GM18498 (cell line): ENCODE data around the gene USP24.

Source experiments
- ATAC-seq: cut with Tn5 transposase; IDR thresholded peaks from one replicate; pipeline ENCODE4 v1.9.1; 2021; ENCODE audit warnings: mild to moderate bottlenecking, moderate library complexity; ENCODE audit not compliant: unreplicated experiment

USP24 gene

DNA sequence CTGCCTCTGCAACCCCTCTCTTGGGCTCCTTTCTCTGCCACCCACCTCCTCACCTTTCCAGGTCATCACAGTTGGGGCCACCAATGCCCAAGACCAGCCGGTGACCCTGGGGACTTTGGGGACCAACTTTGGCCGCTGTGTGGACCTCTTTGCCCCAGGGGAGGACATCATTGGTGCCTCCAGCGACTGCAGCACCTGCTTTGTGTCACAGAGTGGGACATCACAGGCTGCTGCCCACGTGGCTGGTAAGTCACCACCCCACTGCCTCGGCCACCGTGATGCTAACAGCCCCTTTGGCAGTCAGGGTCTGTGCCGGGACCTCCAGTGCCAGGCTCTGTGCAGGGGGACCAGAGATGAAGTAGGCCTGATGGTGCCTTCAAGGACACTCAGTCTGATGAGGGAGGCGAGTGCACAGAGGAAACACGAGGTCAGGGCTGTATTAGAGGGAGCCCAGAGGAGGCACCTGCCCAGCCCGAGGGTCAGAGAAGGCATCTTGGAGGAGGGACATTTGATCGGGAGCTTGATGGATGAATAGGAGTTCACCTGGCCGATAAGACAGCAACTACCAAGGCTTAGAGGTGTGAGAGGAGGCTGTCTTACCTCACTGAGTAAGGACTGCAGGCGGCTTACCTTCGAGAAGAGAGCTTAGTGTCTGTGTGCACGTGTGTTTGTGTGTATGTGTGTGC lies 157.8 kb downstream of the USP24 start:
- ATAC-seq = no peak

GRCh38 chr1:55056632-55056992 lies 158.6 kb downstream of the USP24 start:
- no peak for ATAC-seq

DNA sequence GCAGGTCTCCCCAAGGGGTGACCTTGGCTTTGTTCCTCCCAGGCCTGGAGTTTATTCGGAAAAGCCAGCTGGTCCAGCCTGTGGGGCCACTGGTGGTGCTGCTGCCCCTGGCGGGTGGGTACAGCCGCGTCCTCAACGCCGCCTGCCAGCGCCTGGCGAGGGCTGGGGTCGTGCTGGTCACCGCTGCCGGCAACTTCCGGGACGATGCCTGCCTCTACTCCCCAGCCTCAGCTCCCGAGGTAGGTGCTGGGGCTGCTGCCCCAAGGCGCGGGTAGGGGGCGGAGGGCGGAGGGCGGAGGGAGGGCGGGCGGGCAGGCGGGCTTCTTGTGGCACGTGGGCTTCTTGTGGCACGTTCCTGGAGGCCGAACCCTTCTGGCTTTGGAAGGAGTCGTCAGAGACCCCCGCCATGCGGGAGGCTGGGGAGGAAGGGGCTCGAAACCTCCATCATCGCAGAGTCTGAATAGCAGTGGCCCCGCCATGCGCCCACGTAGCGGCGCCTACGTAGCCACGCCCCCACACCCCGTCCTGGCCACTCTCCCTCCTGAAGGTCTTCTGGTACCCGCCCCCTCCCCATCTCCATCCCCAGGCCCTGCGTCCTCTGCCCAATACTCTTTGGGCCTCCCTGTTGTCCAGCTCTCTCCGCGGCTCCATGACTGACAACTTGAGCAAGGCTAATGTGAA lies 159.1 kb downstream of the USP24 start:
- ATAC-seq = no peak

GRCh38 chr1:55055084-55055882 lies 159.9 kb downstream of the USP24 start:
- no peak for ATAC-seq

DNA sequence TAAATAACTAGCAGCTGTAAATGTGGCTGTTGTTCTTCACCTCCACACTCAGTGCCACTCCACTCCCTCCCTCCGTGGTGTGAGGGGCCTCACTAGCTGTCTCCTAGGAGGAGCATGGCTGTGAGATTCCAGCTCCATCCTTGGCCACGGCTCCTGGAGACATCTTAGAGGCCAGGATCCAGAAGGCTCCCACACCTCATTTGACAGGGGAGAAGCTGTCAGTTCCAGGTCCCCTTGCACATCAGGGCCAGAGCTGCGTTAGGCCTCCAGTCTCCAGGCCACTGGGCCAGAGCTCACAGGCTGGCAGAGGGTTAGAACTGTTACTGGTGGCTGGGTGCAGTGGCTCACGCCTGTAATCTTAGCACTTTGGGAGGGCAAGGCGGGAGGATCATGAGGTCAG lies 160.8 kb downstream of the USP24 start:
- ATAC-seq = no peak

DNA sequence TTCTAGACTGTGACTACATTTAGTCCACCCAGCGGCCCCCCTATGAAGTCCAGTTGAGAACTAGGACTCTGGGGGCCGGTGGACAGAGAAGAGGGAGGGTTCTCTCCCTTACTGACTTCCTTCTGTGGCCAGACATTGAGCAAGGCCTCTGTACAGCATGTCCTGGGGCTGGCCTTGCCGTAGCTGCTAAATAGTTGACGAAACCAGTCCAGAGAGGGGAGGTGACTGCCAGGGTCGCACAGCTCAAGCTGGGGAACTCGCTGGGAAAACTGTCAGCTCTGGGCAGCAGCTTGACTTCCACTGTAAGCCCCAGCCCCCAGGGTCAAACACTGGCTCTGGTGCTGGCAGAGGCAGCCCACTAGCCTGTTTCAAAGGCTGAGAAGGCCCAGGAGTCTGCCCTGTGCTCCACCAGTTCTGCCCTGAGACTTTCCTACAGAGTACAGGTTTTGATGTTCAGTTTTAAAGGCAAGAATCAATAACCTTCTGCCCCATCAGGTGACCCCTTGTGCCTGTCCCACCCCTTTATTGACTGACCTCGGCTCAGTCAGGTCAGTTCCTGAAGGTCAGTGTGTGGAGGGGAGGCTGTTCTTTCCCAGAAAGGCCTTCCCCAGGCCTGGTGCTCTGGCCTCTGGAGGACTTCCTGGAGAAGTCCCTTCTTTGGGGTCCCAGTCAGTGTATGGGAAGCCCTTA lies 161.8 kb downstream of the USP24 start:
- no peak for ATAC-seq

GRCh38 chr1:55052221-55053142 lies 162.7 kb downstream of the USP24 start:
- ATAC-seq = no peak

DNA sequence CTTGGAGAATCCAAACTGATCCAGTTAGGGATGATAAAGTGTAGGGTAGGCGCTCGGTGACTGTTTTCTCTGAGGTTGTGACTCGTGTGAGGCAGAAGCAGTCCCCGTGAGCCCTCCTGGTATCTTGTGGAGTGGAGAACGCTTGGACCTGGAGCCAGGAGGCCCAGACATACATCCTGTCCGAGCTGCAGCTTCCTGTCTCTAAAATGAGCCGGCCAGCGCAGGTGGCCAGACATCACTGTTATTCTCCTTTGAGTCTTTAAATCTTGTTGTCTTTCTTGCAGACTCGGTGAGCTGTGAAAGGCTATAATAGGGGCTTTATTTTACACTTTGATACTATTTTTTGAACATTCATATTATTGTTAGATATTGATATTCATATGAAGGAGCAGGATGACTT lies 163.5 kb downstream of the USP24 start:
- ATAC-seq = no peak

GRCh38 chr1:55051169-55051568 lies 164.0 kb downstream of the USP24 start:
- no peak for ATAC-seq

DNA sequence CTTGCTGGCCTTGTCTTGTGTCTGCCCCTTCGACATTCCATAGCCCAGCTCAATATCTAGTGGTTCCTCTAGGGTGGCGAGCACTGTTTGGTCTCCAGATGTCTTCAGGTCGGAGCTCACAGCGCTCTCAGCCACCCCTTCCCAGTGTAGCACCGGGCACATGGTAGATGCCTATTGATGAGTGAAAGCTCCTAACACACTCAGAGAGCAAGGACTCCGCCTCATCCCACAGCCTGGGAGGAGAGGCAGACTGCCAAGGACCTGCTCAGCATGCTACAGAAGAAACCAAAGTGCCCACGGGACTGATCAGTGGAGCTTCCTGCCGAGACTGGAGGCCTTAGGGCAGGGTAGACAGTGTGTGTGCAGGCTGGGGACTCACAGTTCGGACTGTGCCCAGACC lies 164.9 kb downstream of the USP24 start:
- no peak for ATAC-seq

DNA sequence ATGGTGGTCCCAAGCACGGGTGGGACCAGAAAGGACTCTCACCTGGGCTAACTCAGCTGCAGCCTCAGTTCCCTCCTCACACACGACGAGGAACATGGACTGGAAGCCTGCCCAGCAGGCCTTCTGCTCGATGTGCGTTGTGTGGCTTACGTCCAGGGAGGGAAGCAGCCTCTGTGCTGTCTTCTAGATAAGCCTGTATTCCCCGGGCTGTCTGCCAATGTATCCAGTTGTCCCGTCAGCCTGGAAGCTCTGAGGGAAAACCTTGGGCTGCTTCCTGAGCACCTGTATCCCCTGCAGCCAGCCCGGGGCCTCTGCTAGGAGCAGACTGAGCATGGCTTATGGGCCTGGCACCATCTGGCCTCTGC lies 165.3 kb downstream of the USP24 start:
- ATAC-seq = no peak

- no peak for ATAC-seq
These were observed 165.8 kb downstream of the USP24 start for GRCh38 chr1:55049271-55049913.

DNA sequence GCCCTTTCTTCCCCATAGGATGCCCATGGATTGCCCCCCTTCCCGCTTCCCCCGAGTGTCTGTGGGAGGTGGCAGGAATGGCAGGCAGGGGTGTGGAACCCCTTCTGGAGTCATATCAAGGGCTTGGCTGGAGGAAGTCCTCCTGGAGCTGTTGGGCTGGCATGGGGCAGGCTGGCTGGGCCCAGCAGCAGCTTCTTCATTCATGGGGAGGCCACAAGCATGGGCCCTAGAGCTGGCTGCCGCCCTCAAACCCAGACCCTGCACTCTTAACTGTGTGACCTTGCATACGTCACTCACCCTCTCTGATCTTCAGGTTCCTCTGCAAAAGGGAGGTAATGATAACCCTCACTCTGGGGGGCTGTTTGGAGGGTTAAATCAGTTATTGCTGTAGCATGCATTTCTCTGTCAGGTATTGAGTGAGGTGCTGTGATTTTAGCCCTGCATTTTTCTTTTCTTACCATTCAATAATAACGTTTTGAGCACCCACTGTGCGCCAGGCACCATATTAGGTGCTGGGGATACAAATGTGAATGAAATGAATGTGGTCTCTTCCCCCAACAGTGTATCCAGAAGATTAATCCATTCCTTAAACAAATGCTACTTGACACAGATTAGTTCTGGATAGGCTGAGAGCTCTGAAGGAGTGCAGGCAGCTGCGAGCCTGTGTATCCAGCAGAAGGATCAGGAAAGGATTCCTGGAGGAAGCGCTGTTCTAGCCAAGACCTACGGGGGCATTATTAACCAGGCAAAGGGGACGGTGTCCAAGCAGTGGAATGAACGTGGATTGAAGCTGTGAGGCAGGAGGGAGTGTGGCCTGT lies 166.5 kb downstream of the USP24 start:
- ATAC-seq = no peak

GRCh38 chr1:55047611-55048010 lies 167.6 kb downstream of the USP24 start:
- no peak for ATAC-seq

GRCh38 chr1:55046871-55047270 lies 168.3 kb downstream of the USP24 start:
- no peak for ATAC-seq

- no peak for ATAC-seq
These were observed 169.7 kb downstream of the USP24 start for GRCh38 chr1:55045430-55045829.

DNA sequence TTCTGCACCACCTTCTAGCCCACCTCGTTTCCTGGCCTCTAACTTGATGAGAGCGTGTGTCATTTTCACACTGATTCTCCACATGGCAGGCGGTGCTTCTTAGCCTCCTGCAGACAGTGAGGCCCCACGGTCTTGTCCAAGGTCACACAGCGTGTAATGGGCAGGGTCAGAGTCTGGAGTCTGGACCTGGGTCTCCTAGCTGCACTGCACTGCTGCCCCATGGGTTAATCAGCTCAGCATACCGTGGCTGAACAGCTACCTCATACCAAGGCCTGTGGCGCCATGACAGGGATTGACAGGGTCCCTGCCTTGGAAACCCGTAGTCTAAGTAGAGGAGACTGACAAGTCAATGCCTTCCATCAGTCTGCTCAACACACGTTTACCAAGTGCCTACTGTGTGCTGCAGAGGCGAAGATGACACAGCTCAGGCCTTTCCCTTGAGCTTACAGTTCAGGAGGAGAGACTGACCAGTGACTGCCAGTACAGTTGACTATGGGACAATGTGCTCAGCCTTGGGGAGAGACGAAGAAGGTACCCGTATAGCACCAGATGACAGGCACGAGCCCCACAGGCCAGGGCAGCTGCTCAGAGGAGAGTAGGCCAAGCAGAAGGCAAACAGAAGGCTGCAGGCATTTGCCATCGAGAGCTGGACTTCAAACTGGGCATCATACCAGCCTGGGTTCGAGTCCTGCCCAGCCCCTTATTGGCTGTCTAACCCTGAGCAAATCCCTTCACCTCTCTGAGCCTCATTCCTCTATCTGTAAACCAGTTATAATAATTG lies 170.4 kb downstream of the USP24 start:
- no peak for ATAC-seq

DNA sequence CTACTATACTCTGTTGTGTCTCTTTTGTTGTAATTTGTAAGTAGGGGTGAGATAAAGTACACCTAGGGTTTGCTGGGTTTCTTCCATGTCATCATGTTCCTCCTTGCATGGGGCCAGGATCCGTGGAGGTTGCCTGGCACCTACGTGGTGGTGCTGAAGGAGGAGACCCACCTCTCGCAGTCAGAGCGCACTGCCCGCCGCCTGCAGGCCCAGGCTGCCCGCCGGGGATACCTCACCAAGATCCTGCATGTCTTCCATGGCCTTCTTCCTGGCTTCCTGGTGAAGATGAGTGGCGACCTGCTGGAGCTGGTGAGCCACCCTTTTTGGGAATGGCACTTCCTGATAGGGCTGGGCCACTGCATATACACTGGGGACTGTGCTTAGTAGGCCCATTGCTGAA lies 171.4 kb downstream of the USP24 start:
- ATAC-seq = no peak
